GM12874 (cell line): ENCODE measurements around the gene CDC14A.

Experiments used
- TF ChIP-seq, protein P1 (sequence below): IDR thresholded peaks from 2 replicates; pipeline ENCODE4 v1.5.1; 2011; ENCODE audit warnings: low read depth, mild to moderate bottlenecking, control low read depth, low read length, moderate library complexity; ENCODE audit not compliant: insufficient read depth

Gene CDC14A

DNA sequence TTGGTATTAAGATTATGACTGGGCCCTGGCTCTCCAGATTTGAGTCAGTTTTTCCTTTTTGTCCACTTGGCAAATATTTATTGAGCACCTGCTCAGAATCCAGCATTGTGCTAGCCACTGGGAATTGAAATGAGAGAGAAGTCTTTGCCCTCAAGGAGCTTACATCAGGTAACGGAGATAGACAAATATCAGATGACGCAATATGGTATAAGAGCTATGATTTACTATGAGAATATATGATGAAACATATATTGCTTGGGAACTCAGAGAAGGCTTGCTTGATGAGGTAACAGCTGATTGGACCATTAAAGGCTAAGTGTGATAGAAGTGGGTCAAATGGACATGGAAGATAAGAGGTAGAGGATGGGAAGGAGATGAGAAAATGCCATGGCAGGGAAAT is 144.6 kb downstream of the CDC14A start:
- TF ChIP-seq, protein P1, sequence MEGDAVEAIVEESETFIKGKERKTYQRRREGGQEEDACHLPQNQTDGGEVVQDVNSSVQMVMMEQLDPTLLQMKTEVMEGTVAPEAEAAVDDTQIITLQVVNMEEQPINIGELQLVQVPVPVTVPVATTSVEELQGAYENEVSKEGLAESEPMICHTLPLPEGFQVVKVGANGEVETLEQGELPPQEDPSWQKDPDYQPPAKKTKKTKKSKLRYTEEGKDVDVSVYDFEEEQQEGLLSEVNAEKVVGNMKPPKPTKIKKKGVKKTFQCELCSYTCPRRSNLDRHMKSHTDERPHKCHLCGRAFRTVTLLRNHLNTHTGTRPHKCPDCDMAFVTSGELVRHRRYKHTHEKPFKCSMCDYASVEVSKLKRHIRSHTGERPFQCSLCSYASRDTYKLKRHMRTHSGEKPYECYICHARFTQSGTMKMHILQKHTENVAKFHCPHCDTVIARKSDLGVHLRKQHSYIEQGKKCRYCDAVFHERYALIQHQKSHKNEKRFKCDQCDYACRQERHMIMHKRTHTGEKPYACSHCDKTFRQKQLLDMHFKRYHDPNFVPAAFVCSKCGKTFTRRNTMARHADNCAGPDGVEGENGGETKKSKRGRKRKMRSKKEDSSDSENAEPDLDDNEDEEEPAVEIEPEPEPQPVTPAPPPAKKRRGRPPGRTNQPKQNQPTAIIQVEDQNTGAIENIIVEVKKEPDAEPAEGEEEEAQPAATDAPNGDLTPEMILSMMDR, result no peak

DNA sequence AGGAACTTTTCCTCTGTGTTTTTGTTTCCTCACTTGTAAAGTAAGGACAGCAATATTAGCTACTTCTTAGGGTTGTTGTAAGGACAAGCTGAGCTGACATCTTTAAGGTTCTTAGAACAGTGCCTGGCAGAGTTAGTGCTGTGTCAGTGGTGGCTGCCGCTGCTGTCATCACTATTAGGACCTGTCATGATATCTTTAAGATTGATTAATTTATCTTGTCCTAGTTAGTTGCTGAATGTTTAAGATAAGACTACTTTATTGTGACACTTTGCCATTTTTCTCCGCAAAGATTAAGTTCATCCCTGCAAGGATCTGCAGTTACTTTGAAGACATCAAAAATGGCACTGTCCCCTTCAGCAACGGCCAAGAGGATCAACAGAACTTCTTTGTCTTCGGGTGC is 145.5 kb downstream of the CDC14A start:
- TF ChIP-seq, protein P1, result no peak

DNA sequence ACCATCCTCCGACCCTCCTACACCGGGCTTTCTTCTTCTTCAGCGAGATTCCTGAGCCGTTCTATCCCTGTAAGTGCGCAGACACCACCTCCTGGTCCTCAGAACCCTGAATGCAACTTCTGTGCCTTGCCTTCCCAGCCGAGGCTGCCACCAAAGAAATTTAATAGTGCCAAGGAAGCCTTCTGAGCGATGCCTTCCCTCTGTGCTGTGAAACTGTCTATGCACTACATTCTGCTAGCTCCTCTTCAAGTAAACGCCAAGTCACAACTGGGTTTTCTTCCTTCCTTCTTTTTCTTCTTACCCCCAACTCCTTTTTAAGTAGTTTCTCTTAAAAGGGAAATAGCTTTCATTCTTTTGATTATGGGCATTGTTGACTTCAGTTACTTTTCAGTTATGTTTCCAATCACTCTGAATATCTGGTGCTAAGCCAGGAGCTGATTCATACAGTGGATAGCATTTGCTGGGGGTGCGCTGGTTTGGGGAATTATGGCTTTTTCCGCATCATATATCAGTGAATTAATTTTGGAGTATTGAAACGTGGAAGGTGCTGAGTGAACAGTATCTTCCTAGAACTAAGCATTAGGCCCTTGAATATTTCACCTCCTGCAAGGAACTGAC is 147.0 kb downstream of the CDC14A start:
- TF ChIP-seq, protein P1, result no peak

DNA sequence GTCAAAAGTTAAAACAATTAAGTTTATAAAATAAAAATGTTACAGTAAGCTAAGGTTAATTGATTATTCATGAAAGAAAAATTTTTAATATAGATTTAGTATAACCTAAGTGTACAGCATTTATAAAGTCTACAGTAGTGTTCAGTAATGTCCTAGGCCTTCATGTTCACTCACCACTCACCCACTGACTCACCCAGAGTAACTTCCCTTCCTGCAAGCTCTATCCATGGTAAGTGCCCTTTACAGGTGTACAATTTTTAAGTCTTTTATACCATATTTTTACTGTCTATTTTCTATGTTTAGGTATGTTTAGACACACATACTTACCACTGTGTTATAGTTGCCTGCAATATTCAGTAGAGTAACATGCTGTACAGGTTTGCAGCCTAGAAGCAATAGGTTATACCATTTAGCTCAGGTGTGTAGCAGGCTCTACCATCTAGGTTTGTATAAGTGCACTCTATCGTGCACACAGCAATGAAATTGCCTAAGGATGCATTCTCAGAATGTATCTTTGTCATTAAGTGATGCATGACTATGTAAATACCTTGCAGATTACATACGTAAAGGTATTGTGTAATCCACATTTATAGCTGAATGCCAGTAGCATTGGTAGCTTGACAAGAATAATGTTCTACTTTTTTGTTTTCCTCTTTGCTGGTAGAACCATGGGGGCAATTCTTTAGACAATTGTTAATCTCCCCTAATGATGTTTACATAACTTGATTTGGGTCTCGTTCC is 149.9 kb downstream of the CDC14A start:
- TF ChIP-seq, protein P1, result no peak

DNA sequence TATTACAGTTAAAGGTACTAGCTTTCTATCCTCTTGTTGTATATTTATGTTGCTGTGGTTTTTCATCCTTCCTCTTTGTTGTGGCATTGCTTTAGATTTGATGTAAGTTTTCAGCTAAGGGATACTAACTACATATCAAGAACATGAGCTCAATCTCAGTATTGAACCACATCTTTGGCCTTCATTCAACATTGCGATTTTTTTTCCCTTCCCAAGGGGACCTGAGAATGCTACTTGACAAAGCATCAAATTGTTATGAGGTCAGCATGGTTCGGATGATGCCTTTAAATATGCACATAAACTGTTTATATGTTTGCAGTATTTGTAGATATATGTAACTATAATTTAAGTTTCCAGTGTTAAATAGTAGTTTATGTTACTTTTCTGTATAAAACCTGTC is 153.9 kb downstream of the CDC14A start:
- TF ChIP-seq, protein P1, result no peak

DNA sequence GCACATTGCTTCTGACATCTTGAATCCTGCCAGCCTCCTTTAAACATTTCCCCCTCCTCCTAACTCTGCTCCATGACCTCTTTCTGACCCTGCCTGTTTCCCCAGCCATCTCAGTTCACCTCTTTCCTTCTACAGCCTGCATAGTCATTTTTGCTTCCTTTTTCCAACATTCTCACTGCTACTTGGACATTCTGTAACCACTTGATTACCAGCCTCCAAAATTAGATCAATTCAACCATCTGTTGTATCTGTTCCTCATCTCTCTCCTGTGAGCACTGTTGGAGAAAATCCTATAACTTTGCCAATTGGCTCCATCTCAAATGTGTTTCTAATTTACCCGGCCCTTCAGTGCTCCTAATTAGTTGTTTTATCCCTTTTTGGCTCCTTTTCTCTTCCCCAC is 158.1 kb downstream of the CDC14A start:
- TF ChIP-seq, protein P1, result no peak

DNA sequence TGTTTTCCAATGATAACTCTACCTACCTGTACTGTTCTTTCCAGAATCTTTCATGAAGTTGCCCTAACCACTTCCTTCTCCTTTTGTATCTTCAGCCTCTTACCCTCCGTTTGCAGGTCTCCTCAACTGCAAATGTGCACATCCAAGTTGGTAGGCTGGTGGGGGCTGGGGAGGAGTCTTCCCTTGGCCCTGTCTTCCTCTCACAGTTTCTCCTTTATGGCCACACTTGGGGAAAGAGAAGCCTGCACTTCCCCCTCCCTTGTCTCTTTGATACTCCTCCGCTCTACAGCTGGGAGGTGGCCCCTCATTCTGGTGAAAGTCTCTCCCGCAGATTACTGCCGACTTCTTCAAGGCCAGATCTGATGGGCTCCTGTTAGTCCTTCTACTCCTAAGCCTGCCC is 158.8 kb downstream of the CDC14A start:
- TF ChIP-seq, protein P1, result no peak
